Peyer's patch (tissue), 4 donors: ENCODE data around the gene NRXN3.

Source experiments
- POLR2A ChIP-seq, 2 donors: fragments of 450-650 bp; IDR thresholded peaks; one replicate each; pipeline ENCODE4 v1.5.1; 2017; ENCODE audit warnings: antibody characterized with exemption in 2 of 2, mild to moderate bottlenecking in 2 of 2, moderate library complexity in 2 of 2
- TF ChIP-seq, protein P1 (sequence below), 6 experiments: fragments of 450-650 bp in 4 of 6; fragments of 200-600 bp in 2 of 6; sonication (generic) in 1 of 6; IDR thresholded peaks; one replicate each; pipeline ENCODE4 v1.5.1; 2017 to 2019; ENCODE audit warnings: antibody characterized with exemption in 6 of 6, mild to moderate bottlenecking in 3 of 6, moderate library complexity in 1 of 6

DNA sequence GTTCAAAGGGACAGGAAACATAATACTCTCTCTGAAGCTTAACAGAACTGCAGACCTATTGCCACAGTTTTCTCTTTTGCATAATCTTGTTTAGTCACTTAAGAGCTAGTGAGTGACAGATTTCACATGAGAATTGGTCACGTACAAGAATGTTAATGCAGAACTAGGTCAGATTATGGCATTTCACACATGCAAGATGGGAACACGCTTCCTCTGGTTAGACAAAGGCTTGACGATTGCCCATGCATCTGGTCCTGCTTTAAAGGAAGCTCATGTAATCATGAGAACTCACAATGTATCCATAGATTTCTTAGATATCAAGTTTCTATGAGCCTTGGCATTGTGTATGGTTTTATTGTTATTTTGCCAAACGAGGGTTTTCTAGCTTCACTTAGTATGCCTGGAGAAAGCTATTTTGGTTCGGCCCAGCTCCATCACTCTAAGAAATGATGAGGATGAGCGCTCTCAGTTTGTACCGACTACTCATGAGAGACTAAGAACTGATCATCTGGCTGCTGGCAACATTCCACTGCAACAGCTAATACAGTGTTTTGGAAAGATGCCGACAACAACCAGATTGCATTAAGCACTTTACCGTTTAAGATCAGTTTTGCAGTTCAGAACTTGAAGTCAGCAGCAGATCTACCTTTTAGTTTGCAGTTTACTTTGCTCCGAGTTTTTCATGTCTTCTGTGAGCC is 1661.2 kb downstream of the NRXN3 start:
- TF ChIP-seq, protein P1, sequence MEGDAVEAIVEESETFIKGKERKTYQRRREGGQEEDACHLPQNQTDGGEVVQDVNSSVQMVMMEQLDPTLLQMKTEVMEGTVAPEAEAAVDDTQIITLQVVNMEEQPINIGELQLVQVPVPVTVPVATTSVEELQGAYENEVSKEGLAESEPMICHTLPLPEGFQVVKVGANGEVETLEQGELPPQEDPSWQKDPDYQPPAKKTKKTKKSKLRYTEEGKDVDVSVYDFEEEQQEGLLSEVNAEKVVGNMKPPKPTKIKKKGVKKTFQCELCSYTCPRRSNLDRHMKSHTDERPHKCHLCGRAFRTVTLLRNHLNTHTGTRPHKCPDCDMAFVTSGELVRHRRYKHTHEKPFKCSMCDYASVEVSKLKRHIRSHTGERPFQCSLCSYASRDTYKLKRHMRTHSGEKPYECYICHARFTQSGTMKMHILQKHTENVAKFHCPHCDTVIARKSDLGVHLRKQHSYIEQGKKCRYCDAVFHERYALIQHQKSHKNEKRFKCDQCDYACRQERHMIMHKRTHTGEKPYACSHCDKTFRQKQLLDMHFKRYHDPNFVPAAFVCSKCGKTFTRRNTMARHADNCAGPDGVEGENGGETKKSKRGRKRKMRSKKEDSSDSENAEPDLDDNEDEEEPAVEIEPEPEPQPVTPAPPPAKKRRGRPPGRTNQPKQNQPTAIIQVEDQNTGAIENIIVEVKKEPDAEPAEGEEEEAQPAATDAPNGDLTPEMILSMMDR (IDR thresholded peaks at IDR 0.05) = no peak
- no peak for TF ChIP-seq POLR2A (IDR thresholded peaks at IDR 0.05)
